Testis (tissue), 3 donors: ENCODE results near the gene RYR1. TPM values are rescaled to one million over a fixed set of nuclear protein-coding genes. Genes with fewer than 3 reads are reported as not detected.

Experiments used
- DNase-seq: peaks from one replicate; pipeline ENCODE4 v3.0.0-alpha.2; 2019
- H3K27ac ChIP-seq, 2 donors: fragments of 200-600 bp; sonication (generic); one replicate each; pipeline ENCODE4 v1.5.1; 2019
- H3K27me3 ChIP-seq: fragments of 200-600 bp; sonication (generic); one replicate; pipeline ENCODE4 v1.5.1; 2019
- H3K36me3 ChIP-seq: fragments of 200-600 bp; sonication (generic); one replicate; pipeline ENCODE4 v1.5.1; 2017; ENCODE audit warnings: low read depth; ENCODE audit errors: missing control alignments
- H3K4me1 ChIP-seq: fragments of 200-600 bp; sonication (generic); one replicate; pipeline ENCODE4 v1.5.1; 2019
- H3K4me3 ChIP-seq, 2 donors: fragments of 200-600 bp; sonication (generic); one replicate each; pipeline ENCODE4 v1.5.1; 2017 to 2019
- H3K9me3 ChIP-seq: fragments of 200-600 bp; sonication (generic); one replicate; pipeline ENCODE4 v1.5.1; 2017
- CTCF ChIP-seq, 3 experiments: fragments of 450-650 bp in 2 of 3; fragments of 200-600 bp in 1 of 3; sonication (generic) in 1 of 3; IDR thresholded peaks; one replicate each; pipeline ENCODE4 v1.5.1; 2016 to 2019; ENCODE audit warnings: antibody characterized with exemption in 3 of 3, mild to moderate bottlenecking in 2 of 3, moderate library complexity in 1 of 3
- POLR2A ChIP-seq: fragments of 450-650 bp; IDR thresholded peaks from one replicate; pipeline ENCODE4 v1.6.1; 2017; ENCODE audit warnings: antibody characterized with exemption, mild to moderate bottlenecking, moderate library complexity
- WGBS, 2 donors: methylation state at CpG; one replicate each; pipeline ENCODE4 v1.1.5; 2018; 5-methylcytosine and 5-hydroxymethylcytosine counted together
- intact Hi-C: fragments of 100-400 bp; cut with DNase I; formaldehyde crosslinking; loops from one replicate; pipeline ENCODE4 v1.15.1; 2023; ENCODE audit warnings: low total_unique reads
- polyA plus RNA-seq: library from polyadenylated mRNA; stranded (reverse); fragments of 350-450 nt; fragmentation: Illumina TruSeq; extraction: RNeasy Lipid Tissue Mini Kit (QIAGEN cat#74804); gene quantifications from one replicate; pipeline ENCODE4 v1.2.3, GENCODE V29; 2014; ENCODE audit warnings: low read depth, low replicate concordance; ENCODE audit not compliant: insufficient read depth
- total RNA-seq, 2 donors: library from RNA; depleted of rRNA; stranded (reverse); fragments of >200 nt; gene quantifications; one replicate each; pipeline ENCODE4 v1.2.3, GENCODE V29; 2016

The RYR1 gene
- total and polyA plus RNA-seq, 3 donors from 2014 or later = 11.8 to 26.1 (median 15.6) TPM

- no peaks in the 10 kb centered on the region for H3K9me3 ChIP-seq
- peak; percentile 56 for DNase-seq
- H3K4me1 ChIP-seq = peaks cover 23% of the 10 kb centered on the region
- intact Hi-C loops = no loop called here
- H3K36me3 ChIP-seq = no peaks in the 10 kb centered on the region
- no peaks in the 10 kb centered on the region for H3K27me3 ChIP-seq
- H3K27ac ChIP-seq = peak within 1 kb of the TSS in 1 of 2 donors; percentile 37
- 1% methylated on average over 22 to 46 of the region's 46 CpGs for WGBS, 2 donors
- no peak for TF ChIP-seq CTCF (IDR thresholded peaks at IDR 0.05)
- no peak for TF ChIP-seq POLR2A
- H3K4me3 ChIP-seq = peak within 1 kb of the TSS; percentile 35 to 57
Observed at GRCh38 chr19:38388349-38389100, 45.0 kb upstream of the RYR1 start, which contains the start of gene SPRED3. TSS of gene SPRED3 (plus strand) at chr19:38388697. CDS start at chr19:38390303, 1,606 bp downstream.

- WGBS, 2 donors = 8% methylated on average over 19 to 28 of the region's 28 CpGs
- H3K36me3 ChIP-seq = no peaks in the 10 kb centered on the region
- no peaks in the 10 kb centered on the region for H3K27me3 ChIP-seq
- TF ChIP-seq POLR2A = no peak
- no peak for TF ChIP-seq CTCF (IDR thresholded peaks at IDR 0.05)
- H3K4me1 ChIP-seq = peaks cover 23% of the 10 kb centered on the region
- H3K27ac ChIP-seq = no peak overlapping the region
- no peaks in the 10 kb centered on the region for H3K9me3 ChIP-seq
- DNase-seq = peak; percentile 48
- H3K4me3 ChIP-seq = peak overlapping the region; percentile 35 to 57
- intact Hi-C loops = no loop called here
Observed at GRCh38 chr19:38389101-38389925, 44.2 kb upstream of the RYR1 start.

- H3K27me3 ChIP-seq = no peaks in the 10 kb centered on the region
- DNase-seq = no peak
- H3K4me3 ChIP-seq = no peak overlapping the region
- peaks cover 23% of the 10 kb centered on the region for H3K4me1 ChIP-seq
- 55 to 62% methylated on average over 21 to 22 of the region's 22 CpGs for WGBS, 2 donors
- H3K9me3 ChIP-seq = no peaks in the 10 kb centered on the region
- no peak overlapping the region for H3K27ac ChIP-seq
- intact Hi-C loops = no loop called here
- TF ChIP-seq POLR2A (no peak), CTCF (IDR thresholded peaks at IDR 0.05) (no peak)
- no peaks in the 10 kb centered on the region for H3K36me3 ChIP-seq
Observed at GRCh38 chr19:38389957-38390924, 43.2 kb upstream of the RYR1 start.

GRCh38 chr19:38391911-38392464 lies 41.5 kb upstream of the RYR1 start:
- H3K36me3 ChIP-seq = no peaks in the 10 kb centered on the region
- no peaks in the 10 kb centered on the region for H3K9me3 ChIP-seq
- peaks cover 18% of the 10 kb centered on the region for H3K4me1 ChIP-seq
- DNase-seq = no peak
- no peak overlapping the region for H3K27ac ChIP-seq
- intact Hi-C loops = no loop called here
- TF ChIP-seq POLR2A (no peak), CTCF (IDR thresholded peaks at IDR 0.05) (no peak)
- 66 to 82% methylated on average over 8 of the region's 8 CpGs for WGBS, 2 donors
- no peak overlapping the region for H3K4me3 ChIP-seq
- no peaks in the 10 kb centered on the region for H3K27me3 ChIP-seq
